GM21737 (cell line): ENCODE results near the gene TMPRSS4.

Source experiments
- ATAC-seq: cut with Tn5 transposase; IDR thresholded peaks from one replicate; pipeline ENCODE4 v1.9.1; 2021; ENCODE audit warnings: mild to moderate bottlenecking, moderate library complexity; ENCODE audit not compliant: unreplicated experiment

Gene TMPRSS4

GRCh38 chr11:118132385-118133151 is 55.7 kb downstream of the TMPRSS4 start:
- ATAC-seq, result no peak

- no peak for ATAC-seq
These were observed 56.9 kb downstream of the TMPRSS4 start for GRCh38 chr11:118133816-118134215.

GRCh38 chr11:118135051-118135795 is 58.3 kb downstream of the TMPRSS4 start:
- ATAC-seq, result no peak

GRCh38 chr11:118135796-118136165 is 58.9 kb downstream of the TMPRSS4 start:
- ATAC-seq, result no peak

- no peak for ATAC-seq
These were observed 59.5 kb downstream of the TMPRSS4 start for GRCh38 chr11:118136341-118136740.

GRCh38 chr11:118136801-118137200 is 59.9 kb downstream of the TMPRSS4 start:
- no peak for ATAC-seq

GRCh38 chr11:118138839-118139420 is 62.1 kb downstream of the TMPRSS4 start:
- no peak for ATAC-seq

- ATAC-seq, result no peak
These were observed 62.7 kb downstream of the TMPRSS4 start for GRCh38 chr11:118139578-118139977.

GRCh38 chr11:118142081-118142480 is 65.2 kb downstream of the TMPRSS4 start:
- ATAC-seq, result no peak

- ATAC-seq, result no peak
These were observed 65.9 kb downstream of the TMPRSS4 start for GRCh38 chr11:118142809-118143208.

GRCh38 chr11:118143661-118144185 is 66.8 kb downstream of the TMPRSS4 start:
- no peak for ATAC-seq

GRCh38 chr11:118144301-118145268 is 67.7 kb downstream of the TMPRSS4 start:
- ATAC-seq, result no peak

GRCh38 chr11:118145285-118146227 is 68.7 kb downstream of the TMPRSS4 start:
- ATAC-seq, result peak; percentile 70

GRCh38 chr11:118146554-118146953 is 69.7 kb downstream of the TMPRSS4 start:
- ATAC-seq, result no peak

- no peak for ATAC-seq
These were observed 70.6 kb downstream of the TMPRSS4 start for GRCh38 chr11:118147502-118147901.

GRCh38 chr11:118148240-118148639 is 71.4 kb downstream of the TMPRSS4 start:
- ATAC-seq, result no peak

- ATAC-seq, result no peak
These were observed 72.0 kb downstream of the TMPRSS4 start for GRCh38 chr11:118148856-118149255.

- no peak for ATAC-seq
These were observed 72.6 kb downstream of the TMPRSS4 start for GRCh38 chr11:118149493-118149892.

- ATAC-seq, result no peak
These were observed 74.6 kb downstream of the TMPRSS4 start for GRCh38 chr11:118151431-118151830.
